ENCODE results near the gene NDUFA11. TPM values are rescaled to one million over a fixed set of nuclear protein-coding genes. Genes with fewer than 3 reads are reported as not detected.

Gene NDUFA11
- total RNA-seq, 1 donor from 2014 or later = 116 TPM

DNA sequence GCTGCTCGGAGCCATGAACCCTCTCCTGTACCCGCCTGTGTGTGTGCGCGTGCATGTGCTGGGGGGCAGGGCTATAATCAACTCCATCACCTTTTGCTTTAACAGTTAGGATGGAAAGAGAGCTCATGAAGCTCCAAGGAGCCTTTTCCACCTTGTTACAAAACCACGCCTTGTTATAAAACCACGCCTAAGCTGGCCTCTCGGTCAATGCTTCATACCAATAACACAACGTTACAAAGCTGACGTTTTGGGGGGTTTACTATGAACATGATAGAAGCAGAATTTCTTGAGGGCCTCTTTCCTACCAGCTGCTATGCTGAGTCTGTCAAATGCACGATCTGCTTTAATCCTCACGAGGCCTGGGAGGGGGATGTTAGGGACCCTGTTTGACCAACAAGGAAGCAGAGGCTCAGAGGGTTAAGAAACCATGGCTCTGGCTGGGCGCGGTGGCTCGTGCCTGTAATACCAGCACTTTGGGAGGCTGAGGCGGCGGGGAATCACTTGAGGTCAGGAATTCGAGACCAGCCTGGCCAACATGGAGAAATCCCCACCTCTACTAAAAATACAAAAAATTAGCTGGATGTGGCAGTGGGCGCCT, 22.3 kb upstream of the NDUFA11 start:
- peaks cover 52% of the 10 kb centered on the region for H3K36me3 ChIP-seq (ENCODE audit: control insufficient read depth, insufficient read depth, low read length)
- H3K4me3 ChIP-seq (ENCODE audit: low read depth, low read length) = no peak overlapping the region
- DNase-seq (ENCODE audit: low read depth) = no peak

DNA sequence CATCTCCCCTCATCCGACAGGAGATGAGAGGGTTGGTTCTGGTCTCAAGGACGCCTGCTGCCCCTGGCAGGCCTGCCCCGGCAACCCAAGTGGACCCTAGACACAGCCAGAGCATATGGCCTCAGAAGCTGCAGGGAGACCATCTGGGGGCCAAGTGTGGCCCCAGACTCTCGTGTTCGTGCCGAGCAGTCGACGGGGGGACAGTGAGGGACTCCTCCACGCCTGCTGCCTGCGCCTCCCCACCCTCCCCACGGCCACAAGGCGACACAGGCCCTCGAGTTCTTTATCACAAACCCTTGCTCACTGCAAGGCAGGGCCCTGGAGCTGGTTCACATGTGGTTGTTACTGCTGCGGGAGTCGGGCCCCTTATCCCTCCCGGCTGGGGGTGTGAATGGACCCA, 19.8 kb upstream of the NDUFA11 start:
- TF ChIP-seq, protein P1, sequence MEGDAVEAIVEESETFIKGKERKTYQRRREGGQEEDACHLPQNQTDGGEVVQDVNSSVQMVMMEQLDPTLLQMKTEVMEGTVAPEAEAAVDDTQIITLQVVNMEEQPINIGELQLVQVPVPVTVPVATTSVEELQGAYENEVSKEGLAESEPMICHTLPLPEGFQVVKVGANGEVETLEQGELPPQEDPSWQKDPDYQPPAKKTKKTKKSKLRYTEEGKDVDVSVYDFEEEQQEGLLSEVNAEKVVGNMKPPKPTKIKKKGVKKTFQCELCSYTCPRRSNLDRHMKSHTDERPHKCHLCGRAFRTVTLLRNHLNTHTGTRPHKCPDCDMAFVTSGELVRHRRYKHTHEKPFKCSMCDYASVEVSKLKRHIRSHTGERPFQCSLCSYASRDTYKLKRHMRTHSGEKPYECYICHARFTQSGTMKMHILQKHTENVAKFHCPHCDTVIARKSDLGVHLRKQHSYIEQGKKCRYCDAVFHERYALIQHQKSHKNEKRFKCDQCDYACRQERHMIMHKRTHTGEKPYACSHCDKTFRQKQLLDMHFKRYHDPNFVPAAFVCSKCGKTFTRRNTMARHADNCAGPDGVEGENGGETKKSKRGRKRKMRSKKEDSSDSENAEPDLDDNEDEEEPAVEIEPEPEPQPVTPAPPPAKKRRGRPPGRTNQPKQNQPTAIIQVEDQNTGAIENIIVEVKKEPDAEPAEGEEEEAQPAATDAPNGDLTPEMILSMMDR (IDR thresholded peaks at IDR 0.05; ENCODE audit: insufficient read depth, low read length, severe bottlenecking) = no peak
- FAIRE-seq (no peak), DNase-seq (ENCODE audit: low read depth) (no peak)
- peaks cover 50% of the 10 kb centered on the region for H3K36me3 ChIP-seq (ENCODE audit: control insufficient read depth, insufficient read depth, low read length)
- no peaks in the 10 kb centered on the region for H3K27me3 ChIP-seq (ENCODE audit: control insufficient read depth, insufficient read depth, low read length)
- no peak overlapping the region for H3K4me3 ChIP-seq (ENCODE audit: low read depth, low read length)

More for the DNA sequence above, 22.3 kb upstream of the NDUFA11 start:
- FAIRE-seq = no peak
- TF ChIP-seq, protein P1 (IDR thresholded peaks at IDR 0.05; ENCODE audit: insufficient read depth, low read length, severe bottlenecking) = no peak
- H3K27me3 ChIP-seq (ENCODE audit: control insufficient read depth, insufficient read depth, low read length) = no peaks in the 10 kb centered on the region

DNA sequence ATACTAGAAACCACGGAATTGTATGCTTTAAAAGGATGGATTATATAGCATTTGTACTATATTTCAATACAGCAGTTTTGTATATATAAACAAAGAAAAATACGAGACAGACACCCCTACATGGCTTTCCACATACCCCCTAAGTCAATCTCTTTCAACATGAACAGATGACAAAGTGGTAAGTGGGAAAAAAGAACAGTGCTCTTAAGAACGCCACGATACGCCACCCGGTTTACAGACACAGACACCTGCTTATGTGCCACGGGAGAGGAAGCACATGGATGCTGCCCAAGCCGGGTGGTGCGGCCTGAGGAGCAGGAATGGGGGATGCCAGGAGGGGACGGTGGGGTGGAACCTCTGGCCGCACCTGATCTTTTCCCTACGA, 18.6 kb upstream of the NDUFA11 start:
- TF ChIP-seq, protein P1 (IDR thresholded peaks at IDR 0.05; ENCODE audit: insufficient read depth, low read length, severe bottlenecking) = no peak
- H3K36me3 ChIP-seq (ENCODE audit: control insufficient read depth, insufficient read depth, low read length) = peaks cover 50% of the 10 kb centered on the region
- no peak for DNase-seq (ENCODE audit: low read depth)
- no peak overlapping the region for H3K4me3 ChIP-seq (ENCODE audit: low read depth, low read length)
- no peak for FAIRE-seq
- H3K27me3 ChIP-seq (ENCODE audit: control insufficient read depth, insufficient read depth, low read length) = no peaks in the 10 kb centered on the region

DNA sequence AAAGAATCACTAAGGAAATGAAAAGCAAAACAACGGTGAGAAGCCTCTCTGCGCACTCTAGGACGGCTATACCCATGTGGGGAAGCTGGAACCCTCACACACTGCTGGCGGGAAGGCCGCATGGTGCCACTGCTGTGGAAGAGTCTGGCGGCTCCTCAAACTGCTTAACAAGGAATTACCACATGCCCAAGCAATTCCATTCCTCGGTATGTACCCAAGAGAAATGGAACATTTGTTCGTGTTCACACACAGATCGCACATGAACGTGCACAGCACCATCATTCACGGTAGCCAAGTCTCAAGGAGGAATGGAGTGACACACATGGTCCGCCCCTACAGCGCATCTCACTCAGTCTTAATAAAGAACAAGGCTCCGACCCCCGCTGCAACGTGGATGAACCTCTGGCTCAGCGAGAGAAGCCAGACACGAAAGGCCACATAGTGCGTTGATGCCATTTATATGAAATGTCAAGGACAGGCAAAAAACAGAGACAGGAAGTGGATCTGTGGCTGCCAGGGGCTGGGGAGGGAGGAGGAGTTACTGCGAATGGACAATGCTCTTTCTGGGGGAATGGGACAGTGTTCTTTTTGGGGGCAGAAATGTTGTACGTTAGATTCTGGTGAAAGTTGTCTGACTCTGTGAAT, 18.0 kb upstream of the NDUFA11 start:
- Histone ChIP-seq H3K27me3 (ENCODE audit: control insufficient read depth, insufficient read depth, low read length) (no peaks in the 10 kb centered on the region), H3K36me3 (ENCODE audit: control insufficient read depth, insufficient read depth, low read length) (peaks cover 47% of the 10 kb centered on the region), H3K4me3 (ENCODE audit: low read depth, low read length) (no peak overlapping the region)
- TF ChIP-seq, protein P1 (IDR thresholded peaks at IDR 0.05; ENCODE audit: insufficient read depth, low read length, severe bottlenecking) = no peak
- FAIRE-seq (no peak), DNase-seq (ENCODE audit: low read depth) (no peak)

DNA sequence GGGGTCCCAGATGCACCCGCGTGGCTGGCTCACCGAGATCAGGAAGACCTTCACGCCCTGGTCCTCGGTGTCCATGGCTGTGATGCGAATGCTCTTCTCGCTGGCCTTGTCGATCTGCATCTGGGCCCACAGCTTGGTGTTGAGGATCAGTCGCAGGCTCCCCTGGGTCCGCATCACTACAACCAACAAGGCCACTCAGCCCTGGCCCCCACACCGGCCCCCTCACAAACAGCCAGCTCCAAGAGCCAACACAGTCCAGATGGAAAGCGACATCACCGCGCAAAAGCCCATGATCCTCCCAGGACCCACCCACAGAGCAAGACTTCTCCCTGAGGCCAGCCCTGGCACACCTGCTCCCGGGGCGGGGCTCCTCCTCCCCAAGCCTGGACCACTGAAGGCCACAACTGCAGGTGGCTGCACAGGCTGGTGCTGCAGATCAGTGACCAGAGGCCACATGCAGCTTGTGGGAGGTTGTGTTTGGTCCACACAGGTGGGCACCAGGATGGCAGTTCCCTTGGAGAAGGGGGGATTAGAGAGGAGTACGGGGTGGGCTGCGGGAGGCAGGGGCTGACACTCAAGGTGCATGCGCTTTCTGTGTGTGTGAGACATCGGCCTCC, 15.0 kb upstream of the NDUFA11 start:
- FAIRE-seq (no peak), DNase-seq (ENCODE audit: low read depth) (no peak)
- no peak overlapping the region for H3K4me3 ChIP-seq (ENCODE audit: low read depth, low read length)
- no peaks in the 10 kb centered on the region for H3K27me3 ChIP-seq (ENCODE audit: control insufficient read depth, insufficient read depth, low read length)
- TF ChIP-seq, protein P1 (IDR thresholded peaks at IDR 0.05; ENCODE audit: insufficient read depth, low read length, severe bottlenecking) = no peak
- H3K36me3 ChIP-seq (ENCODE audit: control insufficient read depth, insufficient read depth, low read length) = peaks cover 25% of the 10 kb centered on the region

Data from bronchial epithelial cell (primary cell).